HAP-1 (cell line): ENCODE data around the gene TBC1D10A.
A peak's percentile ranks its signal among the peaks of the same experiment; 100 is the strongest.

Experiments used
- DNase-seq, 2 experiments: peaks; one replicate each; pipeline ENCODE4 v3.0.0-alpha.2; 2016 to 2020; ENCODE audit warnings: low spot score in 2 of 2
- H3K27me3 ChIP-seq: fragments of 250-450 bp; sonication (Bioruptor Pico); 2 replicates; pipeline ENCODE4 v1.5.1; 2020; ENCODE audit warnings: low read depth, mild to moderate bottlenecking, moderate library complexity
- H3K36me3 ChIP-seq: fragments of 250-450 bp; sonication (Bioruptor Pico); replicated peaks from 2 replicates; pipeline ENCODE4 v1.5.1; 2020; ENCODE audit warnings: mild to moderate bottlenecking
- H3K4me1 ChIP-seq: fragments of 250-450 bp; sonication (Bioruptor Pico); 2 replicates; pipeline ENCODE4 v1.5.1; 2020; ENCODE audit warnings: mild to moderate bottlenecking
- H3K4me3 ChIP-seq: fragments of 250-450 bp; sonication (Bioruptor Pico); 2 replicates; pipeline ENCODE4 v1.5.1; 2020; ENCODE audit warnings: mild to moderate bottlenecking, moderate library complexity
- H3K9me3 ChIP-seq: fragments of 250-450 bp; sonication (Bioruptor Pico); 2 replicates; pipeline ENCODE4 v1.5.1; 2020; ENCODE audit warnings: mild to moderate bottlenecking, moderate library complexity
- in situ Hi-C: fragments of 300-500 bp; cut with MboI; formaldehyde crosslinking; loops from 3 replicates; pipeline ENCODE4 v1.14.3; 2020; ENCODE audit warnings: low sequenced_read_pairs, inconsistent platforms, mixed read lengths

The TBC1D10A gene

GRCh38 chr22:30273711-30274436, 52.9 kb downstream of the TBC1D10A start:
- Histone ChIP-seq H3K27me3 (no peaks in the 10 kb centered on the region), H3K4me3 (no peak overlapping the region), H3K36me3 (no peaks in the 10 kb centered on the region), H3K9me3 (no peaks in the 10 kb centered on the region), H3K4me1 (no peaks in the 10 kb centered on the region)
- in situ Hi-C loops = no loop called here
- no peak for DNase-seq

GRCh38 chr22:30272781-30273601, 53.8 kb downstream of the TBC1D10A start:
- in situ Hi-C loops = no loop called here
- Histone ChIP-seq H3K4me1 (no peaks in the 10 kb centered on the region), H3K9me3 (no peaks in the 10 kb centered on the region), H3K4me3 (no peak overlapping the region), H3K36me3 (no peaks in the 10 kb centered on the region), H3K27me3 (no peaks in the 10 kb centered on the region)
- no peak for DNase-seq

- H3K4me3 ChIP-seq = no peak overlapping the region
- in situ Hi-C loops = no loop called here
- no peaks in the 10 kb centered on the region for H3K36me3 ChIP-seq
- no peaks in the 10 kb centered on the region for H3K27me3 ChIP-seq
- H3K9me3 ChIP-seq = no peaks in the 10 kb centered on the region
- DNase-seq = no peak
- H3K4me1 ChIP-seq = no peaks in the 10 kb centered on the region
Observed at GRCh38 chr22:30270832-30271231, 55.9 kb downstream of the TBC1D10A start.

- H3K27me3 ChIP-seq = no peaks in the 10 kb centered on the region
- in situ Hi-C loops = no loop called here
- H3K4me3 ChIP-seq = no peak overlapping the region
- no peaks in the 10 kb centered on the region; the same call in 1 of the 2 replicates for H3K4me1 ChIP-seq
- H3K9me3 ChIP-seq = no peaks in the 10 kb centered on the region
- no peak for DNase-seq
- H3K36me3 ChIP-seq = no peaks in the 10 kb centered on the region
Observed at GRCh38 chr22:30268331-30268730, 58.4 kb downstream of the TBC1D10A start.

GRCh38 chr22:30267382-30268302, 59.1 kb downstream of the TBC1D10A start:
- no peaks in the 10 kb centered on the region for H3K36me3 ChIP-seq
- peaks cover 4% of the 10 kb centered on the region for H3K4me1 ChIP-seq
- no peak overlapping the region for H3K4me3 ChIP-seq
- H3K27me3 ChIP-seq = no peaks in the 10 kb centered on the region
- in situ Hi-C loops = no loop called here
- no peak for DNase-seq
- H3K9me3 ChIP-seq = no peaks in the 10 kb centered on the region

GRCh38 chr22:30266445-30267381, 60.0 kb downstream of the TBC1D10A start, which contains the start of gene OSM:
TSS of gene OSM (minus strand) at chr22:30266851. CDS start at chr22:30266799, 52 bp downstream.
- Histone ChIP-seq H3K4me1 (peaks cover 4% of the 10 kb centered on the region), H3K4me3 (no peak within 1 kb of the TSS), H3K27me3 (no peaks in the 10 kb centered on the region), H3K9me3 (no peaks in the 10 kb centered on the region), H3K36me3 (no peaks in the 10 kb centered on the region)
- DNase-seq = no peak
- in situ Hi-C loops = no loop called here

- H3K36me3 ChIP-seq = no peaks in the 10 kb centered on the region
- H3K4me1 ChIP-seq = peaks cover 4% of the 10 kb centered on the region
- DNase-seq = no peak
- no peak overlapping the region for H3K4me3 ChIP-seq
- no peaks in the 10 kb centered on the region for H3K9me3 ChIP-seq
- in situ Hi-C loops = no loop called here
- no peaks in the 10 kb centered on the region for H3K27me3 ChIP-seq
Observed at GRCh38 chr22:30265823-30266444, 60.8 kb downstream of the TBC1D10A start.

- no peaks in the 10 kb centered on the region for H3K36me3 ChIP-seq
- H3K4me1 ChIP-seq = peaks cover 4% of the 10 kb centered on the region
- H3K9me3 ChIP-seq = no peaks in the 10 kb centered on the region
- no peak for DNase-seq
- H3K27me3 ChIP-seq = no peaks in the 10 kb centered on the region
- no peak overlapping the region for H3K4me3 ChIP-seq
- in situ Hi-C loops = no loop called here
Observed at GRCh38 chr22:30265131-30265720, 61.5 kb downstream of the TBC1D10A start.

- Histone ChIP-seq H3K4me3 (no peak overlapping the region), H3K4me1 (peaks cover 4% of the 10 kb centered on the region), H3K9me3 (no peaks in the 10 kb centered on the region), H3K27me3 (no peaks in the 10 kb centered on the region), H3K36me3 (no peaks in the 10 kb centered on the region)
- in situ Hi-C loops = loop anchor here (5.0 kb wide), 1 partner anchor 157 kb away; no protein-coding TSS in a partner anchor
- no peak for DNase-seq
Observed at GRCh38 chr22:30263883-30264282, 62.9 kb downstream of the TBC1D10A start.

GRCh38 chr22:30262917-30263741, 63.6 kb downstream of the TBC1D10A start:
- H3K4me3 ChIP-seq = no peak overlapping the region
- peaks cover 4% of the 10 kb centered on the region for H3K4me1 ChIP-seq
- no peaks in the 10 kb centered on the region for H3K36me3 ChIP-seq
- in situ Hi-C loops = loop anchor here (5.0 kb wide), 1 partner anchor 156 kb away; no protein-coding TSS in a partner anchor
- H3K27me3 ChIP-seq = no peaks in the 10 kb centered on the region
- no peaks in the 10 kb centered on the region for H3K9me3 ChIP-seq
- peak; percentile 48 to 94 for DNase-seq

GRCh38 chr22:30262112-30262511, 64.6 kb downstream of the TBC1D10A start:
- H3K36me3 ChIP-seq = no peaks in the 10 kb centered on the region
- no peaks in the 10 kb centered on the region for H3K27me3 ChIP-seq
- in situ Hi-C loops = loop anchor here (5.0 kb wide), 1 partner anchor 155 kb away; no protein-coding TSS in a partner anchor
- DNase-seq = no peak
- H3K4me3 ChIP-seq = no peak overlapping the region
- H3K4me1 ChIP-seq = peaks cover 4% of the 10 kb centered on the region
- no peaks in the 10 kb centered on the region for H3K9me3 ChIP-seq
